ENCODE measurements around the gene PTCD1.
"Not testable (repeated sequence)": the region's sequence is repeated elsewhere in the genome, so short reads cannot be mapped to it uniquely, and the experiment has no call there.

Gene PTCD1

GRCh38 chr7:99448855-99449254 is 10.3 kb upstream of the PTCD1 start:
- no peak for DNase-seq

GRCh38 chr7:99447943-99448342 is 9.3 kb upstream of the PTCD1 start:
- DNase-seq = no peak

- no peak for DNase-seq
Measured at GRCh38 chr7:99446096-99446495, 7.5 kb upstream of the PTCD1 start.

DNA sequence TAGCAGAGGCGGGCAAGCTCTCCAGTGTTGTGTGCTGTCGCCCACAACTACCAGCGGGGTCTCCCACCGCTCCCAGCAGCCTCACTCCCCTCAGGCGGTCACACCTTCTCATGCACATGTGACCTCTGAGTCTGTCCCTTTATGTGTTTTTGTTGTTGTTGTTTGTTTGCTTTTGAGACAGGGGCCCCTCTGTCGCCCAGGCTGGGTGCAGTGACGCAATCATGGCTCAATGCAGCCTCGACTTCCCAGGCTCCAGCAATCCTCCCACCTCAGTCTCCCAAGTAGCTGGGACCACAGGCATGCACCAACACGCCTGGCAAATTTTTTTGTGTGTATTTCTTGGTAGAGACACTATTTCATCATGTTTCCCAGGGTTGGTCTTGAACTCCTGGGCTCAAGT is 1.6 kb upstream of the PTCD1 start:
- DNase-seq = no peak

DNA sequence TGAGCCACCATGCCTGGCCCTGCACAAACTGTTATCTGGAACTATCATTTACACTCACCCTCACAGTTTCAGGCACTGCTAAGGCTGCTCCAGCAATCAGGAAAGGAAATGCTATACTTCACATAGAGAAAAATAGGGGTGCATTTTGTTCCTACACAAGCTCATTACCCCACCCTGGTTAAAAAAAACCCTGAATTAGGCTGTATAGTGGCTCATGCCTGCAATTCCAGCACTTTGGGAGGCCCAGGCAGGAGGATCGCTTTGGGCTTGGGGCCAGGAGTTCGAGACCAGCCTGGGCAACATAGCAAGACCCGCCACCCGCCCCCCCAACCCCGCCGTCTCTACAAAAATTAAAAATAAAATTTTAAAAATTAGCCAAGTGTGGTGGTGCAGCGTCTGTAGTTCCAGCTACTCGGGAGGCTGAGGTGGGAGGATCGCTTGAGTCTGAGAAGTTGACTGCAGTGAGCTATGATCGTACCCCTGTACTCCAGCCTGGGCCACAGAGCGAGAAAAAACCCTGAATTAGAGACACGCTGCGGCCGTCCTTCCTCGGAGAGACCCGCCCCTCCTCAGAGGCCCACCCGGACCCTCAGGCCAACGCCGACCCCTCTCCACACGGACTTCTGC is 539 bp downstream of the PTCD1 start:
- no peak for DNase-seq

- no peak for DNase-seq
Measured at GRCh38 chr7:99433158-99433557, 5.4 kb downstream of the PTCD1 start.

DNA sequence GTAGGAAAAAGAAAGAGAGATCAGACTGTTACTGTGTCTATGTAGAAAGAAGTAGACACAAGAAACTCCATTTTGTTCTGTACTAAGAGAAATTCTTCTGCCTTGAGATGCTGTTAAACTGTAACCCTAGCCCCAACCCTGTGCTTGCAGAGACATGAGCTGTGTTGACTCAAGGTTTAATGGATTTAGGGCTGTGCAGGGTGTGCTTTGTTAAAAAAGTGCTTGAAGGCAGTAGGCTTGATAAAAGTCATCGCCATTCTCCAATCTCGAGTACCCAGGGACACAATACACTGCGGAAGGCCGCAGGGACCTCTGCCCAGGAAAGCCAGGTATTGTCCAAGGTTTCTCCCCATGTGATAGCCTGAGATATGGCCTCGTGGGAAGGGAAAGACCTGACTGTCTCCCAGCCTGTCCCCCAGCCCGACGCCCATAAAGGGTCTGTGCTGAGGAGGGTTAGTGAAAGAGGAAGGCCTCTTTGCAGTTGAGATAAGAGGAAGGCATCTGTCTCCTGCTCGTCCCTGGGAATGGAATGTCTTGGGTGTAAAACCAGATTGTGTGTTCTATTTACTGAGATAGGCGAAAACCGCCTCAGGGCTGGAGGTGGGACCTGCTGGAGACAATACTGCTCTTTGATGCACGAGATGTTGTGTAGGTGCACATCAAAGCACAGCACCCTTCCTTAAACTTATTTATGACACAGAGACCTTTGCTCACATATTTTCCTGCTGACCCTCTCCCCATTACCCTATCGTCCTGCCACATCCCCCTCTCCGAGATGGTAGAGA is 6.7 kb downstream of the PTCD1 start:
- DNase-seq = not testable (repeated sequence)

GRCh38 chr7:99429756-99430155 is 8.8 kb downstream of the PTCD1 start:
- no peak for DNase-seq

DNA sequence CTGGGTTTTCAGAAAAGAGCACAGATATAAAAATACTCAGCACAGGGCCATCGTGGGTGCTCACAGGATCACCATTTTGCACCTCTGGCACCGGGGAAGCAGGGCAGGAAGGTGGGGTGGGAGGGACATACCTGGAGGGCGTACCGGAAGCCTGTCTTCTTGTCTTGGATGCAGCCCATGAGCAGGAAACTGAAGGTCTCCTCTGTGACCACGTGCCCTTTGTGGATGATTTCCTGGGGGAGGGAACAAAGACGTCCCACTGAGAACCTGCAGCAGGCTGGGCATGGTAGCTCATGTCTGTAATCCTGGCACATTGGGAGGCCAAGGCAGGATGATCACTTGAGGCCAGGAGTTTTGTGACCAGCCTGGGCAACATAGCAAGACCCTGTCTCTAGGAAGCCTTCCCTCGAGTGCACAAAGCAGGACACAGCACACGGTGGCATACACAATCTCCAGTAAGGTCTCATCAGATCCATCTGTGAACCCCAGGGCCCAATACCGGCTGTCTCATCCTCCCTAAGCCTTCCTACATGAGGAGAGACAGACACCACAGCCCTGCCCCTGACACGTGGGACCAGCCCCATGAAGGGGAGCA is 9.5 kb downstream of the PTCD1 start:
- no peak for DNase-seq

DNA sequence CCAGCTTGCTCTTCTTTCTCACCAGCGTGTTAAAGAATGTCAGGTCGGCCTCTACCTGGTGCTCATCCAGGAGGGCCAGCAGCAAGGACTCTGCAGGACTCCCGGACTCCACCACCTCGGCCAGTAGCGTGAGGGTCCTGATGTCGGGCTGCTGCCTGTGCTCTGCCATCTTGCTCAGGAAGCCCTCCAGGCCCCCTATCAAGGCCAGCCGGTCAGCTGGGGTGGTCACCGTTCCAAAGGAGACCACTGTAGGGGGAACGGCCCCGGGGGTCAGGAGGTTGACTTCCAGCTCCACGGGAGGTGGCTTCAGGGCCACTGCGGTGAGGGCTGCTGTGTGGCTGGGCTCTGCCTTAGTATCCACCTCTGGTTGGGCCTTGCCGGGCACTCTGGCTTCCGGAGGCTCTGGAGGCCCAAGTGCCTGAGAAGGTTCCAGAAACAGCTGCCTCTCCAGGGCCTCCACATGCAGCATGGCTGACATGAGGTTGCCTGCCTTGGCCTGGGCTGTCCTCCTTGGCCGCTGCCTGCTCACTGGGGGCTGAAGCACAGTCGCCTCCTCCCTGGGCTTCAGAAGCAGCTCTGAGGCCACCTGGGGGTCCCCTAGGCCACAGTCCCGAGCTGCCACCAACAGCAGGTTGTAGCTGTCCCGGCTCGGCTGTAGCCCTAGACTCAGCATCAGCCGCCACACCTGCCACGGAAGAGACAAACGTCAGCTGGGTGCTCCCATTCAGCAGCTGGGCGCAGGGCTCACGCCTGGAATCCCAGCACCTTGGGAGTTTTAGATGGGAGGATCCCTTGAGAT is 13.5 kb downstream of the PTCD1 start:
- DNase-seq = no peak

GRCh38 chr7:99422625-99423024 is 16.0 kb downstream of the PTCD1 start:
- DNase-seq = no peak

- no peak for DNase-seq
Measured at GRCh38 chr7:99422186-99422585, 16.4 kb downstream of the PTCD1 start.

- no peak for DNase-seq
Measured at GRCh38 chr7:99420986-99421385, 17.6 kb downstream of the PTCD1 start.

GRCh38 chr7:99420213-99420612 is 18.4 kb downstream of the PTCD1 start:
- DNase-seq = no peak

DNA sequence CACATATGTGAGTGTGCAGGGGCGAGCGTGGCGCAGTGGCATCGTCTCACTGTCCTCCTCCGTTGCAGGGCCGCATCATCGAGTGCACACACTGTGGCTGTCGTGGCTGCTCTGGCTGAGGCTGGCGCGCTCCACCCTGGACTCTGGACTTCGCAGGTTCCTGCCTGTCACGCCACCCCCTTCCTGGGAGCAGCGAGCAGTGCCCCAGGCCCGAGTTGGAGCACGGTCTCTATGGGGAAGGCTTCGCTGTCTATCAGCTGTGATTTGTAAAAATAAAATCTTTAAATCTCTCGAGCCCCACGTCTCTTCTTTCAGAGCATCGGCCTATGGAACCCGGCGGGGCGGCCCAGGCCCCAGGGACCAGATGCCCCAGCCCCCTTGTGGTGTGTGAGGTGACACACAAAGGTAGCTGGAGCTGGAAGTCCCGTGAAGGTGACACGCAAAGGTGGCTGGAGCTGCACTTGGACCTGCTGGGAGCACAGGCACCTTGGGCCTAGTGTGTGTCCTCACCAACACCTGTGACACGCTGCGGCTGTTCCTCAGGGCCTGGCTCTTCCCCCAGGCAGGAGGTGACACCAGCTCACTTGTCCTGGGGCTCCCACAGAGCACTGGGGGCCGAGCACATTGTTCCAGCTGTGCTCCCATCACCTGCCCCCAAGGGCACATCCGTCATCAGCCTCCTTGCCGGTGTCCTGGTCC is 19.1 kb downstream of the PTCD1 start:
- no peak for DNase-seq

GRCh38 chr7:99418260-99418659 is 20.3 kb downstream of the PTCD1 start:
- no peak for DNase-seq

DNA sequence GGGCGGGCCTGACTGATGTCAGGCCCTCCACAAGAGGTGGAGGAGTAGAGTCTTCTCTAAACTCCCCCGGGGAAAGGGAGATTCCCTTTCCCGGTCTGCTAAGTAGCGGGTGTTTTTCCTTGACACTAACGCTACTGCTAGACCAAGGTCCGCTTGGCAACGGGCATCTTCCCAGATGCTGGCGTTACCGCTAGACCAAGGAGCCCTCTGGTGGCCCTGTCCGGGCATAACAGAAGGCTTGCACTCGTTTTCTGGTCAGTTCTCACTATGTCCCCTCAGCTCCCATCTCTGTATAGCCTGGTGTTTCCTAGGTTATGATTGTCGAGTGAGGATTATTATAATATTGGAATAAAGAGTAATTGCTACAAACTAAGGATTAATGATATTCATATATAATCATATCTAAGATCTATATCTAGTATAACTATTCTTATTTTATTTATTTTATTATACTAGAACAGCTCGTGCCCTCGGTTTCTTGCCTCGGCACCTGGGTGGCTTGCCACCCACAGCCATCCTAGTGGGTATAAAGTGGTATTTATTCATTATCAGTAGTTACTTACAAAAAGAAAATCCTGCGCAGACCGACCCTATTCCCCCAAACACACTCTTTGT is 23.0 kb downstream of the PTCD1 start:
- DNase-seq = peak; percentile 39

DNA sequence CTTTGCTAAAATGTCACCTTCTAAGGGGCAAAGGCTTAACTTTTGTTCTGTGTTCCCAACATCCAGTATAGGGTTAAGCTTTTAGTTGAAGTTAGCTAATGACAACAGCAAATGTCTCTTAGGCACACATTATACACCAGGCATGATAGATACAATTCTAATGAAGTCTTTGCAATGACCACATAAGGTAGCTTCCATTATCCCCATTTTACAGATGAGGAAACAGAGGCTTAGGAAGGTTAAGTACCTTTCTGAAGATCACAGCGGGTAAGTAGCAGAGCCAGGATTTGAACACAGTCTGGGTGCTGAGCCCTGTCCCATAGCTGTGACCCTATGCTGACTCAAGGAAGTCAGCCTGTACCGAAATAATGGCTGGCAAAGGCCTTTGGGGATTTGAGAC is 28.0 kb downstream of the PTCD1 start:
- DNase-seq = no peak

GRCh38 chr7:99409806-99410205 is 28.8 kb downstream of the PTCD1 start:
- no peak for DNase-seq

DNA sequence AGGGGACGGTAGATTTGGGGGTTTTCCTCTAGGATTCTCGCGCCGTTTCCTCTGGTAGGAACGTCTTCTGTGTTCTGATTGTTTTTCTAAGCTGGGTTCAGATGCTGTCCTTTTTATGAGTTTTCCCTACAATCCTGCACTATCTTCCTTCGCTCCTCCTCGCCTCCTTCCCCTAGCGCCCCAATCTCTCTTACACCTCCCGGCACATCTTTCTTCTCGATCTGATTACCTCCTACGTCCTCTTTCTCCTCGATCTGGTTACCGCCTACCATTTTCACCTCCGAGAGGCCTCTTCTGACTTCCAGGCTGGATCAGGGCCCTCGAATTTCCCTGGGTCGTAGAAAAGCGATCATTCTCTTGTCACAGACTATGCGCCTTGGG is 29.4 kb downstream of the PTCD1 start:
- peak; percentile 10 for DNase-seq

- DNase-seq = peak; percentile 94
Measured at GRCh38 chr7:99408379-99409191, 30.0 kb downstream of the PTCD1 start, which contains the start of the genes BUD31 and PDAP1. BUD31 (plus strand) TSS chr7:99408969; CDS start chr7:99411093, 2,124 bp downstream. PDAP1 (minus strand) TSS chr7:99408597; CDS start chr7:99408548, 49 bp downstream.
